GM18526 (cell line): Measurements from ENCODE around the gene C1orf35.
A peak's percentile ranks its signal among the peaks of the same experiment; 100 is the strongest.

Source experiments
- POLR2A ChIP-seq: IDR thresholded peaks from 3 replicates; pipeline ENCODE4 v1.6.1; 2011; ENCODE audit not compliant: insufficient read length; ENCODE audit errors: extremely low read depth

Gene C1orf35

GRCh38 chr1:228094432-228095016, 8.6 kb downstream of the C1orf35 start:
- no peak for TF ChIP-seq POLR2A

GRCh38 chr1:228093050-228093906, 9.8 kb downstream of the C1orf35 start:
- no peak for TF ChIP-seq POLR2A

GRCh38 chr1:228092342-228093049, 10.6 kb downstream of the C1orf35 start:
- no peak for TF ChIP-seq POLR2A

GRCh38 chr1:228091084-228091483, 12.0 kb downstream of the C1orf35 start:
- TF ChIP-seq POLR2A = no peak

GRCh38 chr1:228090613-228091081, 12.5 kb downstream of the C1orf35 start:
- no peak for TF ChIP-seq POLR2A

GRCh38 chr1:228089519-228090380, 13.4 kb downstream of the C1orf35 start:
- no peak for TF ChIP-seq POLR2A

- peak; percentile 18 for TF ChIP-seq POLR2A
These were observed 14.3 kb downstream of the C1orf35 start for GRCh38 chr1:228088586-228089498.

- no peak for TF ChIP-seq POLR2A
These were observed 15.3 kb downstream of the C1orf35 start for GRCh38 chr1:228087771-228088251.

GRCh38 chr1:228085287-228085951, 17.7 kb downstream of the C1orf35 start:
- TF ChIP-seq POLR2A = no peak

GRCh38 chr1:228084797-228085196, 18.3 kb downstream of the C1orf35 start:
- no peak for TF ChIP-seq POLR2A

- TF ChIP-seq POLR2A = no peak
These were observed 18.8 kb downstream of the C1orf35 start for GRCh38 chr1:228084325-228084724.

- no peak for TF ChIP-seq POLR2A
These were observed 19.2 kb downstream of the C1orf35 start for GRCh38 chr1:228083871-228084278.
